Breast epithelium (tissue), 4 donors: Measurements from ENCODE around the gene SOX18. TPM values are rescaled to one million over a fixed set of nuclear protein-coding genes. Genes with fewer than 3 reads are reported as not detected.

Experiments
- DNase-seq, 2 donors: peaks; one replicate each; pipeline ENCODE4 v3.0.0-alpha.2; 2019; ENCODE audit warnings: low spot score in 2 of 2
- H3K27ac ChIP-seq, 2 donors: fragments of 200-600 bp; sonication (generic) in 1 of 2; one replicate each; pipeline ENCODE4 v1.5.1; 2016 to 2019; ENCODE audit warnings: mild to moderate bottlenecking in 1 of 2
- H3K27me3 ChIP-seq, 2 donors: fragments of 200-600 bp; sonication (generic) in 1 of 2; one replicate each; pipeline versions ENCODE4 v1.5.1 to v1.6.0; 2017 to 2019; ENCODE audit warnings: control low read depth in 1 of 2, mild to moderate bottlenecking in 1 of 2
- H3K36me3 ChIP-seq: fragments of 200-600 bp; one replicate; pipeline ENCODE4 v1.5.1; 2019
- H3K4me1 ChIP-seq, 2 donors: fragments of 200-600 bp; sonication (generic); one replicate each; pipeline ENCODE4 v1.5.1; 2016 to 2019; ENCODE audit warnings: control low read depth in 1 of 2
- H3K4me3 ChIP-seq, 3 donors: fragments of 200-600 bp; sonication (generic); 1 replicate in 2 of 3; 2 replicates in 1 of 3; pipeline ENCODE4 v1.5.1; 2016 to 2019; ENCODE audit warnings: mild to moderate bottlenecking in 3 of 3, moderate library complexity in 2 of 3
- H3K9me3 ChIP-seq, 2 donors: fragments of 200-600 bp; sonication (generic) in 1 of 2; one replicate each; pipeline ENCODE4 v1.5.1; 2016 to 2019; ENCODE audit warnings: control low read depth in 1 of 2
- POLR2A ChIP-seq: fragments of 450-650 bp; IDR thresholded peaks from one replicate; pipeline ENCODE4 v1.6.1; 2016; ENCODE audit warnings: antibody characterized with exemption, mild to moderate bottlenecking, moderate library complexity
- POLR2AphosphoS5 ChIP-seq, 3 donors: sonication (generic); formaldehyde crosslinking; IDR thresholded peaks; one replicate each; pipeline ENCODE4 v1.6.1; 2017; ENCODE audit warnings: antibody characterized with exemption in 3 of 3
- intact Hi-C: fragments of 100-400 bp; cut with DNase I; formaldehyde crosslinking; loops from one replicate; pipeline ENCODE4 v1.15.1; 2023; ENCODE audit warnings: low total_unique reads
- total RNA-seq, 3 donors: library from RNA; depleted of rRNA; stranded (reverse); fragments of >200 nt; gene quantifications; one replicate each; pipeline ENCODE4 v1.1.0, GENCODE V29; 2016
- TF ChIP-seq, protein P1 (sequence below), 3 donors: fragments of 450-650 bp; IDR thresholded peaks; one replicate each; pipeline ENCODE4 v1.5.1; 2016 to 2017; ENCODE audit warnings: antibody characterized with exemption in 3 of 3, mild to moderate bottlenecking in 3 of 3, moderate library complexity in 3 of 3

Gene SOX18
- total RNA-seq, 3 donors from 2014 or later = 1.8 to 8.8 (median 3.2) TPM

DNA sequence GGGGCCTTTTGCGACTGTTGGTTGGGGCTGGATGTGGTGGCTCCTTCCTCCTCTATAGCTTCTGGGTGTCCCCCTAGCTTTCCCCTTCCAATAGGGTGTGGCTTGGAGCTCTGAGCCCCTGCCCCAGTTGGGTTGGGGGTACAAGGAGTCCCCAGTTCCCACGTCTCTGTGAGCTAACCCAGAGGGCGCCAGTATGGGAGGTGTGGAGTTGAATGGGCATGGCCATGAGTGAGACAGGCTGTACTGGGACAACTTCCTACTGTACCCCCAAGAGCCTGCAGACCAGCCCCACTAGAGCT lies 12.3 kb downstream of the SOX18 start:
- Histone ChIP-seq H3K4me1 (peaks cover 0 to 3% of the 10 kb centered on the region in 2 donors), H3K27ac (no peak overlapping the region), H3K36me3 (no peaks in the 10 kb centered on the region), H3K27me3 (peaks cover 0 to 17% of the 10 kb centered on the region in 2 donors), H3K9me3 (no peaks in the 10 kb centered on the region), H3K4me3 (no peak overlapping the region)
- intact Hi-C loops = no loop called here
- TF ChIP-seq POLR2AphosphoS5 (IDR thresholded peaks at IDR 0.05) = no peak
- TF ChIP-seq POLR2A = no peak
- TF ChIP-seq, protein P1, sequence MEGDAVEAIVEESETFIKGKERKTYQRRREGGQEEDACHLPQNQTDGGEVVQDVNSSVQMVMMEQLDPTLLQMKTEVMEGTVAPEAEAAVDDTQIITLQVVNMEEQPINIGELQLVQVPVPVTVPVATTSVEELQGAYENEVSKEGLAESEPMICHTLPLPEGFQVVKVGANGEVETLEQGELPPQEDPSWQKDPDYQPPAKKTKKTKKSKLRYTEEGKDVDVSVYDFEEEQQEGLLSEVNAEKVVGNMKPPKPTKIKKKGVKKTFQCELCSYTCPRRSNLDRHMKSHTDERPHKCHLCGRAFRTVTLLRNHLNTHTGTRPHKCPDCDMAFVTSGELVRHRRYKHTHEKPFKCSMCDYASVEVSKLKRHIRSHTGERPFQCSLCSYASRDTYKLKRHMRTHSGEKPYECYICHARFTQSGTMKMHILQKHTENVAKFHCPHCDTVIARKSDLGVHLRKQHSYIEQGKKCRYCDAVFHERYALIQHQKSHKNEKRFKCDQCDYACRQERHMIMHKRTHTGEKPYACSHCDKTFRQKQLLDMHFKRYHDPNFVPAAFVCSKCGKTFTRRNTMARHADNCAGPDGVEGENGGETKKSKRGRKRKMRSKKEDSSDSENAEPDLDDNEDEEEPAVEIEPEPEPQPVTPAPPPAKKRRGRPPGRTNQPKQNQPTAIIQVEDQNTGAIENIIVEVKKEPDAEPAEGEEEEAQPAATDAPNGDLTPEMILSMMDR (IDR thresholded peaks at IDR 0.05) = no peak
- no peak for DNase-seq

- H3K36me3 ChIP-seq = no peaks in the 10 kb centered on the region
- H3K27ac ChIP-seq = no peak overlapping the region
- H3K4me3 ChIP-seq = no peak overlapping the region
- TF ChIP-seq POLR2AphosphoS5 (IDR thresholded peaks at IDR 0.05) (no peak), POLR2A (no peak)
- TF ChIP-seq, protein P1 (IDR thresholded peaks at IDR 0.05) = no peak
- peaks cover 0 to 11% of the 10 kb centered on the region in 2 donors for H3K27me3 ChIP-seq
- no peaks in the 10 kb centered on the region for H3K9me3 ChIP-seq
- intact Hi-C loops = no loop called here
- no peaks in the 10 kb centered on the region for H3K4me1 ChIP-seq
- DNase-seq = no peak
These were observed 12.9 kb downstream of the SOX18 start for GRCh38 chr20:64036346-64037198.

GRCh38 chr20:64035933-64036345 lies 13.5 kb downstream of the SOX18 start, which contains the start of gene C20orf204:
TSS of gene C20orf204 (plus strand) at chr20:64036182. CDS start at chr20:64036324, 142 bp downstream.
- DNase-seq = no peak
- Histone ChIP-seq H3K9me3 (no peaks in the 10 kb centered on the region), H3K4me3 (no peak within 1 kb of the TSS), H3K4me1 (no peaks in the 10 kb centered on the region), H3K27me3 (peaks cover 0 to 5% of the 10 kb centered on the region in 2 donors), H3K36me3 (no peaks in the 10 kb centered on the region), H3K27ac (no peak within 1 kb of the TSS)
- TF ChIP-seq POLR2A (no peak), POLR2AphosphoS5 (IDR thresholded peaks at IDR 0.05) (no peak)
- TF ChIP-seq, protein P1 (IDR thresholded peaks at IDR 0.05) = no peak
- intact Hi-C loops = no loop called here

DNA sequence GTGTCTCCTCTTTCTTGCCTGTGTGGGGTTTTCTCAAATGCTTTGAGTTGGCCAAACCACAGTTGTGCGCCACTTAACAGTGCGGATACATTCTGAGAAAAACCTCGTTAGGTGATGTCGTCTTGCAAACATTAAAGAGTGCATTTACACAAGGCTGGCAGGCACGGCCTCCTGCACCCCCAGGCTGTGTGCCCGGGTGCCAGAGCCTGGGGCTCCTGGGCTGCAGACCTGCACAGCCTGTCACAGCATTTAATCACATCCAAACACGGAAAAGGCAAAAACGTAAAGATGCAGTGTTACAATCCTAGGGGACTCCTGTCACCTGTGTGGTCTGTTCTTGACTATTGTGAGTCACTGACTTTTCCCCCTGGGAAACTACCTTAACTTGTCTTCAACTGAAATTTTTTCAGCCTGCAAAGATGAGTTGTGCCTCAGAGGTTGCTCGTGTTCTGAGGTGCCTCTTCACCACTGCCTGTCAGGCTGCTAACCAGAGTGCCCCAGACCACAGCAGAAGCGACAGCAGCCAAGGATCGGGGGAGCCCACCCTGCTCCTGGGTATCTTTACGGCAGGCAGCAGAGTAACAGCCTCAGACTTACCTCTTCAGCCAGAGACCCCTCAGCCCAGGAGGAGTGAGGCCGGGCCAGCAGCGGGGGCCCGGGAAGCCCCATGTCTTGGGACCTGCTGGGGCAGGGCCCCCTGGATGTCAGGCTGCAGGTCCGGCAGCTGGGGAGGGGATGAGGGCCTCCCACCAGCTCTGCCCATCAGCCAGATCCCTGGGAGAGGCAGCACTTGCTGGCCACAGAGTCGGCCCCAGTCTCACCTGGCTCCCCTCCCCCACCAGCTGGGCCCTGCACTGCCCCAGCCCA lies 14.1 kb downstream of the SOX18 start:
- no peak for TF ChIP-seq POLR2A
- no peak for TF ChIP-seq POLR2AphosphoS5 (IDR thresholded peaks at IDR 0.05)
- TF ChIP-seq, protein P1 (IDR thresholded peaks at IDR 0.05) = no peak
- Histone ChIP-seq H3K27me3 (peaks cover 0 to under 1% of the 10 kb centered on the region in 2 donors), H3K27ac (no peak overlapping the region), H3K36me3 (no peaks in the 10 kb centered on the region), H3K4me1 (no peaks in the 10 kb centered on the region), H3K4me3 (no peak overlapping the region), H3K9me3 (no peaks in the 10 kb centered on the region)
- no peak for DNase-seq
- intact Hi-C loops = no loop called here
